Measurements from ENCODE around the gene PSMB2.
"Not testable (repeated sequence)": the region's sequence is repeated elsewhere in the genome, so short reads cannot be mapped to it uniquely, and the experiment has no call there.

The PSMB2 gene

DNA sequence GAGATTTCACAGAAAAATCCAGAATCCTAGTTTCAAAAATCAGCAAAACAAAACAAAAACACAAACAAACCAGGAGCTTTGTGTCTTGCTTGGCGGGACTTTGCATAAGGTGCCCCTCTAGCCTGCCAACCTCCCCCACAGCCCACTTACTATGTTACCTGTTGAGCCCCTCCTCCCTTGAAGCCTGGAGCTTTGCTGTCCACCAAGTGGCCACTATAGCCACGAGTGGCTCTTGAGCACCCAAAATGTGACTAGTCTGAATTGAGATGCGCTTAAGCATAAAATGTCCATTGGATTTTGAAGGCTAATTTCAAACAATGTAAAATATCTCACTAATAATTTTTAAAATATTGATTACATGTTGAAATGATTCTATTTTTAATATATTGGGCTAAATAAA lies 56.0 kb downstream of the PSMB2 start:
- DNase-seq (ENCODE audit: low read depth) = no peak
- H3K4me3 ChIP-seq (ENCODE audit: low read depth, low read length) = no peak overlapping the region
- TF ChIP-seq CTCF (IDR thresholded peaks at IDR 0.05; ENCODE audit: insufficient read depth, low read depth, low read length, missing control alignments) = no peak

- H3K4me3 ChIP-seq (ENCODE audit: low read depth, low read length); DNase-seq (ENCODE audit: low read depth): not testable (repeated sequence)
Measured at GRCh38 chr1:35581621-35582020, 59.7 kb downstream of the PSMB2 start.

- no peak for TF ChIP-seq CTCF (IDR thresholded peaks at IDR 0.05; ENCODE audit: insufficient read depth, low read depth, low read length, missing control alignments)
- DNase-seq (ENCODE audit: low read depth) = no peak
Measured at GRCh38 chr1:35580949-35581388, 60.4 kb downstream of the PSMB2 start.

DNA sequence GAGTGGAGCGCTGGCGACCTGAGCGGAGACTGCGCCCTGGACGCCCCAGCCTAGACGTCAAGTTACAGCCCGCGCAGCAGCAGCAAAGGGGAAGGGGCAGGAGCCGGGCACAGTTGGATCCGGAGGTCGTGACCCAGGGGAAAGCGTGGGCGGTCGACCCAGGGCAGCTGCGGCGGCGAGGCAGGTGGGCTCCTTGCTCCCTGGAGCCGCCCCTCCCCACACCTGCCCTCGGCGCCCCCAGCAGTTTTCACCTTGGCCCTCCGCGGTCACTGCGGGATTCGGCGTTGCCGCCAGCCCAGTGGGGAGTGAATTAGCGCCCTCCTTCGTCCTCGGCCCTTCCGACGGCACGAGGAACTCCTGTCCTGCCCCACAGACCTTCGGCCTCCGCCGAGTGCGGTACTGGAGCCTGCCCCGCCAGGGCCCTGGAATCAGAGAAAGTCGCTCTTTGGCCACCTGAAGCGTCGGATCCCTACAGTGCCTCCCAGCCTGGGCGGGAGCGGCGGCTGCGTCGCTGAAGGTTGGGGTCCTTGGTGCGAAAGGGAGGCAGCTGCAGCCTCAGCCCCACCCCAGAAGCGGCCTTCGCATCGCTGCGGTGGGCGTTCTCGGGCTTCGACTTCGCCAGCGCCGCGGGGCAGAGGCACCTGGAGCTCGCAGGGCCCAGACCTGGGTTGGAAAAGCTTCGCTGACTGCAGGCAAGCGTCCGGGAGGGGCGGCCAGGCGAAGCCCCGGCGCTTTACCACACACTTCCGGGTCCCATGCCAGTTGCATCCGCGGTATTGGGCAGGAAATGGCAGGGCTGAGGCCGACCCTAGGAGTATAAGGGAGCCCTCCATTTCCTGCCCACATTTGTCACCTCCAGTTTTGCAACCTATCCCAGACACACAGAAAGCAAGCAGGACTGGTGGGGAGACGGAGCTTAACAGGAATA lies 64.0 kb downstream of the PSMB2 start:
- DNase-seq (ENCODE audit: low read depth) = peak; percentile 83
- TF ChIP-seq CTCF (IDR thresholded peaks at IDR 0.05; ENCODE audit: insufficient read depth, low read depth, low read length, missing control alignments) = no peak
- peak overlapping the region; percentile 90 for H3K4me3 ChIP-seq (ENCODE audit: low read depth, low read length)

More at GRCh38 chr1:35580949-35581388, 60.4 kb downstream of the PSMB2 start:
- H3K4me3 ChIP-seq (ENCODE audit: low read depth, low read length) = no peak overlapping the region

DNA sequence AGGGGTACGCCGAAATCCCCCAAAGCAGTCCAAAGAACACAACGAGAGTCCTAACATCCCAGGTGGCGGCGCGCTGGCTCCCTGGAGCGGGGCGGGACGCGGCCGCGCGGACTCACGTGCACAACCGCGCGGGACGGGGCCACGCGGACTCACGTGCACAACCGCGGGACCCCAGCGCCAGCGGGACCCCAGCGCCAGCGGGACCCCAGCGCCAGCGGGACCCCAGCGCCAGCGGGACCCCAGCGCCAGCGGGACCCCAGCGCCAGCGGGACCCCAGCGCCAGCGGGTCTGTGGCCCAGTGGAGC lies 64.6 kb downstream of the PSMB2 start:
- not testable (repeated sequence) for DNase-seq (ENCODE audit: low read depth); H3K4me3 ChIP-seq (ENCODE audit: low read depth, low read length)

DNA sequence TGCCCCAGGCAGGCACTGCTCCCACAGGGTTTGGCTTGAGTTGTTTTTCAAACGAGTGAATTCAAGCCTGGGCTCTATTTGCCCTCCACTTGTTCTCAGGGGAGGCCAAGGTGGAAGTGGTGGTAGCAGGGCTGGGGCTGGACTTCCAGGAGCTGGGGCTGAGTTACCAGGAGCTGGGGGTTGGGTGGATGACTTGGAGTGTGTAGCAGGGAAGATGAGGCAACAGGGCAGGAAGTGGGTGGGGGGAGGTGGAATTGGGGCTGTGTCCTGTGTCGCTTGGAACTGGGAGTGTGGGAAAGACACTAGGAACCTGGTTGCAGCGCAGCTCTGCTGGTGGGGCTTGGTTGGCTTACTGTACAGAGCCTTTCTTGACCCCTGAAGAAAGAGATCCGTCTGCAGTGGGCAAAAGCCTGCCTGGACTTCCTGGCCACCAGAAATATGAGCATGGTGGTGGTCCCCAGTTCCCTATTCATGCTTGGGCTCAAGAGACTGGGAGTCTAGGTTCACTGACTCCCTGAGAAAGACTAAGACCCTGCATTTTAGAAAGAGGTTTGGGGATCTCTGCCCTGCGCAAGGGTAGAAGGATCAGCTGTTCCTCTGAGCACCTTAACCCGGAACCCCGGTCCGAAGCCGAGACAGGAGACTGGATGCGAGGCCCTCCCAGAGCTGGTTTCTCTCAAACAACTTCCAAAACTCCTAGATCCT lies 65.1 kb downstream of the PSMB2 start:
- no peak for DNase-seq (ENCODE audit: low read depth)
- H3K4me3 ChIP-seq (ENCODE audit: low read depth, low read length) = no peak overlapping the region
- TF ChIP-seq CTCF (IDR thresholded peaks at IDR 0.05; ENCODE audit: insufficient read depth, low read depth, low read length, missing control alignments) = no peak

GRCh38 chr1:35575416-35575958 lies 65.8 kb downstream of the PSMB2 start:
- no peak for TF ChIP-seq CTCF (IDR thresholded peaks at IDR 0.05; ENCODE audit: insufficient read depth, low read depth, low read length, missing control alignments)
- no peak for DNase-seq (ENCODE audit: low read depth)
- H3K4me3 ChIP-seq (ENCODE audit: low read depth, low read length) = no peak overlapping the region

Measured in GM12865 (cell line).